Hepatocyte (in vitro differentiated cells): ENCODE measurements around the gene FAH. TPM values are rescaled to one million over a fixed set of nuclear protein-coding genes. Genes with fewer than 3 reads are reported as not detected.
"Not testable (repeated sequence)": the region's sequence is repeated elsewhere in the genome, so short reads cannot be mapped to it uniquely, and the experiment has no call there.

Experiments used
- DNase-seq: peaks from one replicate; pipeline ENCODE4 v3.0.0-alpha.2; 2016; ENCODE audit warnings: low spot score
- H2AFZ ChIP-seq: fragments of 200-600 bp; sonication (generic); 2 replicates; pipeline ENCODE4 v1.6.0; 2016; ENCODE audit warnings: antibody characterized with exemption, mild to moderate bottlenecking
- H3K27ac ChIP-seq: fragments of 200-600 bp; sonication (generic); 2 replicates; pipeline ENCODE4 v1.5.1; 2016; ENCODE audit warnings: mild to moderate bottlenecking
- H3K27me3 ChIP-seq: fragments of 200-600 bp; sonication (generic); 2 replicates; pipeline ENCODE4 v1.6.1; 2016
- H3K36me3 ChIP-seq: fragments of 200-600 bp; sonication (generic); replicated peaks from 2 replicates; pipeline ENCODE4 v1.5.1; 2016; ENCODE audit warnings: low read depth; ENCODE audit not compliant: insufficient read depth
- H3K4me1 ChIP-seq: fragments of 200-600 bp; sonication (generic); 2 replicates; pipeline ENCODE4 v1.5.1; 2016; ENCODE audit warnings: mild to moderate bottlenecking, moderate library complexity; ENCODE audit not compliant: insufficient read depth
- H3K4me2 ChIP-seq: fragments of 200-600 bp; sonication (generic); 2 replicates; pipeline ENCODE4 v1.6.0; 2016
- H3K4me3 ChIP-seq: fragments of 200-600 bp; sonication (generic); 2 replicates; pipeline ENCODE4 v1.5.1; 2016; ENCODE audit warnings: mild to moderate bottlenecking
- H3K79me2 ChIP-seq: fragments of 200-600 bp; sonication (generic); 2 replicates; pipeline ENCODE4 v1.6.0; 2017; ENCODE audit warnings: mild to moderate bottlenecking
- H3K9me2 ChIP-seq: fragments of 200-600 bp; sonication (generic); replicated peaks from 2 replicates; pipeline ENCODE4 v1.6.0; 2017; ENCODE audit warnings: mild to moderate bottlenecking; ENCODE audit not compliant: insufficient read depth
- H3K9me3 ChIP-seq: fragments of 200-600 bp; sonication (generic); 2 replicates; pipeline ENCODE4 v1.5.1; 2016; ENCODE audit warnings: low read depth, mild to moderate bottlenecking
- H4K20me1 ChIP-seq: fragments of 200-600 bp; sonication (generic); 2 replicates; pipeline ENCODE4 v1.6.0; 2016; ENCODE audit warnings: mild to moderate bottlenecking; ENCODE audit not compliant: insufficient read depth, poor library complexity, severe bottlenecking
- CTCF ChIP-seq: fragments of 200-600 bp; sonication (generic); IDR thresholded peaks from 2 replicates; pipeline ENCODE4 v1.5.1; 2016; ENCODE audit warnings: antibody characterized with exemption, mild to moderate bottlenecking; ENCODE audit not compliant: poor library complexity
- EZH2 ChIP-seq: fragments of 200-600 bp; sonication (generic); IDR thresholded peaks from 2 replicates; pipeline ENCODE4 v1.6.1; 2016; ENCODE audit warnings: antibody characterized with exemption, mild to moderate bottlenecking, borderline replicate concordance
- EZH2phosphoT487 ChIP-seq: fragments of 200-600 bp; sonication (generic); IDR thresholded peaks from one replicate; pipeline ENCODE4 v1.6.1; 2018; ENCODE audit warnings: antibody characterized with exemption, mild to moderate bottlenecking, low read depth, moderate library complexity; ENCODE audit not compliant: unreplicated experiment, severe bottlenecking
- WGBS: methylation state at CpG from one replicate; pipeline ENCODE4 v1.1.6; 2016; ENCODE audit warnings: low lambda C conversion rate; ENCODE audit errors: missing lambda C conversion rate; 5-methylcytosine and 5-hydroxymethylcytosine counted together
- polyA plus RNA-seq: library from polyadenylated mRNA; unstranded; fragments of >200 nt; fragmentation: Nextera tagmentation; extraction: Ambion mirVana; gene quantifications from 2 replicates; pipeline ENCODE4 v1.2.1, GENCODE V29; 2016
- total RNA-seq: library from RNA; depleted of rRNA; stranded (reverse); fragments of >200 nt; gene quantifications from 2 replicates; pipeline ENCODE4 v1.2.3, GENCODE V29; 2014

Gene FAH
- total and polyA plus RNA-seq, 2 experiments from 2014 or later, result 58.0 to 90.5 TPM

GRCh38 chr15:80121546-80121945, 31.3 kb upstream of the FAH start:
- Histone ChIP-seq H3K79me2 (peaks cover 42% of the 10 kb centered on the region), H3K9me3 (no peaks in the 10 kb centered on the region), H3K27me3 (no peaks in the 10 kb centered on the region), H3K4me2 (no peak overlapping the region), H3K4me1 (no peaks in the 10 kb centered on the region), H3K4me3 (no peak overlapping the region), H2AFZ (no peak overlapping the region), H4K20me1 (peaks cover 3% of the 10 kb centered on the region), H3K36me3 (no peaks in the 10 kb centered on the region), H3K9me2 (no peaks in the 10 kb centered on the region), H3K27ac (no peak overlapping the region)
- WGBS, result 95% methylated on average over 4 of the region's 4 CpGs
- no peak for TF ChIP-seq CTCF
- TF ChIP-seq EZH2phosphoT487, result no peak
- TF ChIP-seq EZH2, result no peak
- no peak for DNase-seq

GRCh38 chr15:80123034-80123433, 29.8 kb upstream of the FAH start:
- TF ChIP-seq CTCF (no peak), EZH2 (no peak), EZH2phosphoT487 (no peak)
- no peak for DNase-seq
- Histone ChIP-seq H2AFZ (no peak overlapping the region), H3K27me3 (no peaks in the 10 kb centered on the region), H3K4me2 (no peak overlapping the region), H3K4me3 (no peak overlapping the region), H3K79me2 (peaks cover 31% of the 10 kb centered on the region), H3K9me2 (no peaks in the 10 kb centered on the region), H3K4me1 (no peaks in the 10 kb centered on the region), H3K27ac (no peak overlapping the region), H4K20me1 (peaks cover 3% of the 10 kb centered on the region), H3K36me3 (peaks cover 3% of the 10 kb centered on the region), H3K9me3 (no peaks in the 10 kb centered on the region)
- WGBS, result 98% methylated on average over 6 of the region's 6 CpGs

GRCh38 chr15:80127253-80127652, 25.5 kb upstream of the FAH start:
- not testable (repeated sequence) for H3K4me1 ChIP-seq, DNase-seq, H3K4me3 ChIP-seq, H2AFZ ChIP-seq, H3K4me2 ChIP-seq, H3K79me2 ChIP-seq, H3K9me3 ChIP-seq, H3K27ac ChIP-seq, H4K20me1 ChIP-seq, H3K36me3 ChIP-seq, H3K27me3 ChIP-seq, H3K9me2 ChIP-seq
- 97% methylated on average over 6 of the region's 6 CpGs for WGBS

GRCh38 chr15:80127911-80128310, 24.9 kb upstream of the FAH start:
- no peaks in the 10 kb centered on the region for H3K79me2 ChIP-seq
- 79% methylated on average over 2 of the region's 2 CpGs for WGBS
- no peaks in the 10 kb centered on the region for H3K9me2 ChIP-seq
- H3K27me3 ChIP-seq, result no peaks in the 10 kb centered on the region
- H3K4me3 ChIP-seq, result no peak overlapping the region
- DNase-seq, result no peak
- H3K4me2 ChIP-seq, result no peak overlapping the region
- no peaks in the 10 kb centered on the region for H3K9me3 ChIP-seq
- no peak for TF ChIP-seq EZH2
- no peak for TF ChIP-seq CTCF
- no peak for TF ChIP-seq EZH2phosphoT487
- H2AFZ ChIP-seq, result no peak overlapping the region
- H3K4me1 ChIP-seq, result no peaks in the 10 kb centered on the region
- no peak overlapping the region for H3K27ac ChIP-seq
- H4K20me1 ChIP-seq, result no peaks in the 10 kb centered on the region
- peaks cover 5% of the 10 kb centered on the region for H3K36me3 ChIP-seq
